Superior temporal gyrus (tissue), 1 donor: ENCODE results near the gene DAPL1.
"Not testable (repeated sequence)": the region's sequence is repeated elsewhere in the genome, so short reads cannot be mapped to it uniquely, and the experiment has no call there.

ENCODE experiments used
- DNase-seq: peaks from one replicate; pipeline ENCODE4 v3.0.0-alpha.2; 2016; ENCODE audit errors: extremely low spot score

Gene DAPL1

DNA sequence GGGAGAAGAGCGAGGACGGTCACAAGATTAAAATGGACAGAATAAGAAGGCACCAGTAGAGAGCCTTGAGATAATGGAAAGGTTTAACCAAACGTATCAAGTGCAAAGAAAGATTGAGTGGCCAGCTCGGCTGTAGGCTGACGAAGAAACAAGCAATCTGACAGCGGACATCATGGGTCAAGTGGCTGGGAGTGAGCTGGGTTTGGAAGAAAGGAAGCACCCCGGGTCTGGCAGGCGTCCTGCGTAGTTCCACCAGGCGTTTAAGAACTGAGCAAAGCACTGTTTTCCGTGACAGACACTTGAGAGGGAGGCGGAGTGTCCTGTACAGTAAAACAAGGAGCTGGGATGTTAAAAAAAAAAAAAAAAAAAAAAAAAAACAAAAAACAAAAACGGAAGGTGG is 27.1 kb downstream of the DAPL1 start:
- DNase-seq: no peak

DNA sequence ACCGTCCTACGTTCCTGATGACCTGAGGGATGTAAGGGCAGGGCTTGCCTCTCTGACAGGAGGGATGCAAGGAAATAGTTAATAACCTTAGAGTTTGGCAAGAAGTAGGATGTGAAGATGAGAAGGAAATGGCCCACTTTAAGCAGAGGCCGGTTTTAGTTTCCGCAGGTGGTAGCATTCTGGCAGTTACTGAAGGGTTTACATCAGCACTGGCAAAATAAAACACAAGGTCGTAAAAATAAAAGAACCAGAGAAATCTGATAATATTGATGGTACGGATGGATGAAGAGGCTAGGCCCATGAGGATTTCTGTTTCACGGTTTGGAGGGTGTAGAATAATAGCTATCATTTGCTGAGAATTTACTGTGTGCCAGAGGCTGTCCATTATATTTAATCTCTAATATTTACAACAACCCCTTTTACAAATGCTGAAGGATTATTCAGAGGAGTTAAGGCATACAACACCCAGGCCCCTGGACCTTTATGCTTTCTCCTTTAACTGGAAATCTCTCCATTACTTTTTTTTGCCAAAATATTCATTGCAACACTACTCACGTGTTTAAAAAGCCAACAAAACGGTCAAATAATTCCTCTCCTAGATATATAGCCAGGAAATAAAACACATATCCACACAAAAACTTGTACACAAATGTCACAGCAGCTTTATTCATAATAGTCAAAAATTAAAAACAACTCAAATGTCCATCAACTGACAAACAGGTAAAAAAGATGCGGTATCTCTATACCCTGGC is 28.5 kb downstream of the DAPL1 start:
- no peak for DNase-seq

DNA sequence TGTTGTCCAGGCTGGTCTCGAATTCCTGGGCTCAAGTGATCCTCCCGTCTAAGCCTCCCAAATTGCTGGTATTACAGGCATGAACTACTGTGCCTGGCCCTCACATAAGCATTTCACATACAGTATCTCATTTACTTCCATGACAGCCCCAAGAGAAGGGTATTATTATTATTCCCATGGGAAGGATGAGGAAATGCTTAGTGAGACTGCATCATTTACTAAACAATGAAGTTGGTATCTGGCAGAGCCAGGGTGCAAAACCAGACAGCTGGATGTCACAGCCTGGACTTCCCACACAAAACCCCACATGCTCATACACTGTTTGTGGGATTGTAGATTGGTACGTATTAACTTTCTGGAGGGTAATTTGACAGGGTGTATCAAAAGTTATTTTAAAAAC is 29.9 kb downstream of the DAPL1 start:
- no peak for DNase-seq

DNA sequence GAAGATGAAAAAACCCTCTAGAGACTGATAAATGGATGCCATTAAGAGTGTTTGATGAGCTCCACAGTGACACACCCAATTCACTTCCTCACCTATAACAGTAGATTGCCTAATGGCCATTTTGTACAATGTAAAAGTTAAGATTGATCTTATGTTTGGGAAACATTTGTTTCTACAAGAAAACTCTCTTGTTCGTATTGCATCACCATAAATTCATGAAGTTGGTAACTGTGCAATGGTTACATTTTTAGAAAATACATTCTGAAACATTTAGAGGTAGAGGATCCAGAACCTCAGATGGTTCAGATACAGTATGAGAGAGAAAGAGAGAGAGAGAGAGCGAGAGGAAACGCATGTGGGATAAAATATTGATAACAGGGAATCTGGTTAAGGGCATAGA is 31.8 kb downstream of the DAPL1 start:
- DNase-seq: no peak

DNA sequence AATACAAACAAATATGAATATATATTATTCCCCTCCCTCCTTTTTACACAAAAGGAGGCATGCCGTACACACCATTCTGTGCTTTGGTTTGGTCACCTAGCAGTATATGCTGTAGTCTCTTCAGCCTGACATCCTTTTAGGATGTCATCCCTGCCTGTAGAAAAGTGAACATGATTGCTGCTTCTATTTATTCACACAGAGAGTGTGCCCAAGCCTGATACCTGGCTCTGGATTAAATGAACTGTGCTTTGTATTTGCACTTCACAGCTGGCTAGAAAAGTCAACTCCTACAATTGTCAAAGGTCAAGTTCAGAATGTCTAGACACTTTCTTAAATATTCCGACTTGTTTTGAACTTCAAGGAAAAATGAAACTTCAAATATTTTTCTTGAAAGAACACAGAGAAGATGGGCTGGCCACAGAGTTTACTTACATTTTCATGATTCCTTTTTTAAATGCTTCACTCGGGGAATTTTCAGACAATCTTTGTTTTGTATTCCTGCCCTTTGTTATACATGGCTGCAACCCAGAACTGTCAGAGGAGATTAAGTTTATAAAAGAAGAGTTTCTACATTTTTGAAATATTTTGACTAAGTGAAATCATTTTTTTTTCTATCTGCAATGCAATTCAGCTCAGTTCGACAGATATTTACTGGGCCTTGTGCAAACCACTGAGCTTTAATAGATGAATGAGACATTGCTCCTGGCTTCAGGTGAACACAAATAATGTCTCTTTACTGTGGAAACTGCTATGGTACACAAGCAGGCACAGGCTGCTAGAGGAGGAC is 33.5 kb downstream of the DAPL1 start:
- DNase-seq: no peak

DNA sequence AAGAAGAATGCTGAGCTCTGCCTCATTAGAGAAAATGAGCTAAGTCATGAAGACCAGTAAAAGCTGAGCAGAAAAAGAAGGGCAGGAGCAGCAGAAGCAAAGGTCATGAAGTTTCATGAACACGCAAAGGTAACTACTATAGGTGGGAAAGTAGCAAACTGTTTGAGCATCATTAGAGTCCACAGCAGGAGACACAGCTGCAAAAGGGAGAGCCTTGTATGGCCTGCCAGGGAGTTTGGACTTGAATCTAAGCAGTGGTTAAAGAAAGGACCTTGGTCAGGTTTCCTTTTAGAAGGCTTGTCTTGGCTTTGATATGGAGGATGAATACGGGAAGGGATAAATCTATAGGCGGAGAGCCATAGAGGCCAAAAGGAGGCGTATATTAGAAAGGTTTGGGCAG is 34.0 kb downstream of the DAPL1 start:
- DNase-seq: no peak

DNA sequence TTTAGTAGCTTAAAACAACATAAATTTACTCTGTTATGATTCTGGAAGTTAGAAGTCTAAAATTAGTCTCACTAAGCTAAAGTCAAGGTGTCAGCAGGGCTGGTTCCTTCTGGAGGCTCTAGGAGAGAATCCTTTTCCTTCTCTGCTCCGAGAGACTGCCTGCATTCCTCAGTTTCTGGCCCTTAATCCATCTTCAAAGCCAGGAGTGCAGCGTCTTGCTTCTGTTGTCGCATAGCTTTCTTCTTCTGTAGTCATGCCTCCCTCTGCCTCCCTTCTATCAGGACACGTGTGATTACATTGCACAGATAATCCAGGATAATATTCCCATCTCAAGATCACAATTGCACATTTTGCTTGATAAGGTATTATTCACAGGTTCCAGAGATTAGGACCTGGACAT is 35.1 kb downstream of the DAPL1 start:
- no peak for DNase-seq

DNA sequence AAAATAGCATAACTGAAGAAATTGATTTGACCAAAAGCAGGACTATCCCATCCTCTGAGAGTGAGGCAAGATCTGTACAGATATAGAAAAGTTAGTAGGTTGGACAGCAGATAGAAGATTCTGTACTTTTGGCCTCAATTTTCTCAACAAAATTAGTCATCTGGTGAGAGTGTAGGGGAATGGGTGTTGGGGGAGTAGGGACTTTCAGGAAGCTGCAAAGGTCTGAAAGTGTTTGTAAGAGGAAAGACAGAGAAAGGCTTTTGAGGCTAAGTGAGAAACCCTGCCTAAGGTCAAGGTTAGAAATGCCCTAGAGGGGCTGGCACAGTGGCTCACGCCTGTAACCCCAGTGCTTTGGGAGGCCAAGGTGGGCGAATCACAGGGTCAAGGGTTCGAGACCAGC is 40.3 kb downstream of the DAPL1 start:
- no peak for DNase-seq

DNA sequence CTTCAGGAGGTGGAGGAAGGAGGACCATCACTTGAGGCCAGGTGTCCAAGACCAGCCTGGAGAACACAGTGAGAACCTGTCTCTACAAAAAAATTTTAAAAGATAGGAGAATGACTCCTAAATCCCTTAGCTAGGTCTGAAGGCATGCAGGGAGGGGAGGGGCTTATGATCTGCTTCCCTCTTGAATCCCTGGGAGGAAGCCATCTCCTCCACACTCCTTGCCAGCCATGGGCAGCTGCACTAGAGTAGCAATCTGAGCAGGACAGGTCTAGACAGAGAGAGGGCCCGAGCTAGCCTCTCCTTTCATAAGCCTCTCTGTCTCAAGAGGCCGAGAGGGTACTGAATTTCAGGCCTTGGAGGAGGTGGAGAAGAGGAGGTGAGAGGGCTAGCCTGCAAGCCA is 42.5 kb downstream of the DAPL1 start:
- DNase-seq: no peak

DNA sequence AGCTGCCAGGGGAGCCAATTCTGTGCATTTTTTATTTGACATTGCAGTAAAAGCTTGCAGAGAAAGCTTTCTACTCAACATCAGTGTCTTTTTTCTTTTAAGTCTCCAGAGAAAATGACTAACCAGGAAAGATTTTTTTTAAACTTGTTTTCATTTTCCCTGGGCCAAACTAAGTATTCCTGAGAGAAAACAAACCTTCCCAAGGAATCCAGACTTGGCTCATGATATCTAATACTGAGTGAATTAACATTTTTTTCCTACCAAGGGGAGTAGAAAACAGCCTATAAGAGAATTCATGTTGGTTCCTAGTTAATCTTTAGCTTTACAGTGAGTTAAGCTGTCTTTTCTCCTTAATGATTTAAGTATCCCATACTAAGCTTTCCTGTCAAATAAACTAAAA is 46.7 kb downstream of the DAPL1 start:
- DNase-seq: no peak

DNA sequence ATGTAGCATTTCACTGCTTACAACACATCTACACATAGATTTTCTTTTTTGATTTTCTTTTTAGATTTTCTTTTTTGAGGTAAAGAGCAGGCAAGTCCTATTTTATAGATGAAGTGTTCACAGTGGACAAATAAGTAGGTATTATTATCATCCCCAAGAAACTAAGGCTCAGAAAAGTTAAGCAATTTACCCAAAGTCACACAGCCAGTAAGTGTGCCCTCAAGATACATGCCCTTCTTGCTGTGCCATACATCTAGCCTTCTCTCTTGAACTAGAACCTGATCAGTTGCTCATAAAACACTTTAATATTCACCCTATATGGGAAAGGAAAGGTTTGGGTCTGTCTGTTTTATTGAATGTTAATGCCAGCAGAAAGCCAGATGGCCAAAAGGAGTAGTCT is 50.3 kb downstream of the DAPL1 start:
- no peak for DNase-seq

DNA sequence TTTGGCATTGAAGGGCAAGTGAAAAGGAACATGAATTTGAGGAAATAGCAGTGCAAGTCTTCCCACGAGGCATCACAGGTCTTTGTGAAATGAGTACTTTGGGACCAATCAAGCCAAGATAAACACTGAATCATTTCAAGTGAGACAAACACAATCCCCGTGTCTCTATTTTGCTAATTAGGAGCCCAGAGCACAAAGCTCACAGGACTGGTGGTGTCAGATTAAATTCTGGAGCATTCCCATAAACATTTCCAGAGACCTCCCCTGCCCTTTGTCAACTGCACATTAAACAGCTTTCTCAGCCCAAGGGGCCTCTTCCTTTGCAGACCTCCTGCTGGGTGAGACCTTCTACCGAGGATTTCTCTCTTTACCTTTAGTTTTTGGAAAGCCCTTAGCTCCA is 50.7 kb downstream of the DAPL1 start:
- DNase-seq: no peak

DNA sequence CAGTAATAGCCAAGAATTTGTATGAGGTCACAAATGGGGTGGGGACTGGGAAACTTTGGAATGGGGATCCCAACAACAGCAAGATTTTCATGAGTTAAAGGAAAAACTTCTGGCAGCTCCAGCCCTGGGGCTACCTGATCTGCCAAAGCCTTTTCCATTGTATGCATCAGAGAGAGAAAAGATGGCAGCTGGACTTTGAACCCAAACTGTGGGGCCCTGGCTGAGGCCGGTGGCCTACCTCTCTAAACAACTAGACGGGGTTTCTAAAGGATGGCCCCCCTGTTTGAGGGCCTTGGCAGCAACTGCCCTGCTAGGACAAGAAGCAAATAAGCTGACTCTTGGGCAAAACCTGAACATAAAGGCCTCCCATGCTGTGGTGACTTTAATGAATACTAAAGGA is 52.4 kb downstream of the DAPL1 start:
- not testable (repeated sequence) for DNase-seq

DNA sequence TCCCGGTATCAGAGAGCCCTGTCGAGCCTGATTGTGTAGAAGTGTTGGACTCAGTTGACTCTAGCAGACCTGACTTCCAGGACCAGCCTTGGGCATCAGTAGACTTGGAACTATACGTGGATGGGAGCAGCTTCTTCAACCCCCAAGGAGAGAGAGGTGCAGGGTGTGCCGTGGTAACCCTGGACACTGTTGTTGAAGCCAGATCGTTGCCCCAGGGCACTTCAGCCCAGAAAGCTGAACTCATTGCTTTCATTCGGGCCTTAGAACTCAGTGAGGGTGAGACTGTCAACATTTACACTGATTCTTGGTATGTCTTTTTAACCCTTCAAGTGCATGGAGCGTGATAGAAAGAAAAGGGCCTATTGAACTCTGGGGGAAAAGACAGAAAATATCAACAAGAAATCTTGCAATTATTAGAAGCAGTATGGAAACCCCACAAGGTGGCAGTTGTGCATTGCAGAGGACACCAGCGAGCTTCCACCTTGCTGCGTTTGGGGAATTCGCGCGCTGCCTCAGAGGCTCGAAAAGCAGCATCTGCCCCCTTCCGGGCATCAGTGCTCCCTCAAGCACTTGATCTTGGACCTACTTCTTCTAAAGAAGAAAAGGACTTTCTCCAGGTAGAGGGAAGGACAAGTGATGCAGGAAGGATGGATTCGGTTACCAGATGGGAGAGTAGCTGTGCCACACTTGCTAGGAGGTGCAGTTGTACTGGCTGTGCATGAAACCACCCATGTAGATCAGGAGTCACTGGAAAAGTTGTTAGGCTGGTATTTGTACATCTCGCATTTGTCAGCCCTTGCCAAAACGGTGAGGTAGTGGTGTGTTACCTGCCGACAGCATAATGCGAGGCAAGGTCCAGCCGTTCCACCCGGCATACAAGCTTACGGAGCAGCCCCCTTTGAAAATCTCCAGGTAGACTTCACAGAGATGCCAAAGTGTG is 53.2 kb downstream of the DAPL1 start:
- DNase-seq: not testable (repeated sequence)

DNA sequence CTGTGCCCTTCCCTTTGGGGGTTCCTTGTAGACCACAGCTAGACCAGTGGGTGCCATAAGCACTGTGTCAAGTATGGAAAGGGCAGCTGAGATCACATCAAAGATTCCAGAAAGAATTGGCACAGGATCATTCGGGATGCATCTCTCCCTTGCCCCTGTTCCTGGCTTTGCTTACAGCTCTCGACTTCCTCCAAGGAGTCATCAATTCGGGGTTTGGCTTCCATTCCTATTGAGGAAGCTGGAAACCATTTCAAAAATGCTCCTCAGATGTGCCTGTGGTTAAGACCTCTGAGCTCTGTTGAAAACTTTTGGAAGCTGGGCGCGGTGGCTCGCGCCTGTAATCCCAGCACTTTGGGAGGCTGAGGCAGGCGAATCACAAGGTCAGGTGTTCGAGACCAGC is 65.1 kb downstream of the DAPL1 start:
- DNase-seq: not testable (repeated sequence)

DNA sequence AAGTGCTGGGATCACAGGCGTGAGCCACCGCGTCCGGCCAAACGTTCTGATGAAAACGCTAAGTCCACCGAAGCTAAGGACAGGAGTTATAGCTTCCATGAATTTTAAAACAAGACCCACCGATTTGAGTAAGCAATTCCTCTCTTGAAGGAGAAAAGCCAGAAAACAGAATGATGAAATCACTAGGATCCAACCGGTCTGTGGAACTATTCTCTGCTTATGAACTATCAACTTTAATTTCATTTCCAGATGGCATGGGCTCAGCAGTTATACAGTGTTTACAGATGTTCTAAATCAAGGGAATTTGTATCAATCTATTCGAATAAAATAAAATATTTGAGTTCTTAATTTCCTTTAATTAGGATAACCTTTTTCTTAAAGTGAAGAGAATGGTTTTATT is 66.5 kb downstream of the DAPL1 start:
- DNase-seq: not testable (repeated sequence)

DNA sequence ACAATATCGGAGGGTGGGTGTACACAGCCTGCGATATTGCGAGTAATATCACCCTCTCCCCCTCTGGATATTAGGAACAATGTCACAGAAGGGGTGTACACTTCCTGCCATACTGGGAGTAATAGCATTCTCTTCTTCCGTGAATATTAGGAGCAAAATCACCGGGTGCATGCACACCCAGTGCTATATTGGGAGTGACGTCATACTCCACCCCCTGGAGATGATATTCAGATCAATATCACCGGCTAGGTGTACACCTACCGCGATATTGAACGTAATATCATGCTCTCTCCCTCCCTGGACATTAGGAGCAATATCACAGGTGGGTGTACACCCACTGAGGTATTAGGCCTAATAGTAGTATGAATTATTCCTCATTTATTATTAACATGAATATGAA is 70.4 kb downstream of the DAPL1 start:
- not testable (repeated sequence) for DNase-seq
